Activated naive CD4-positive, alpha-beta T cell (primary cell): ENCODE measurements around the gene TCEA2.

Experiments used
- DNase-seq, 4 experiments: peaks; one replicate each; lab custom pipeline; 2025; lab: John Stamatoyannopoulos, UW

TCEA2 gene

GRCh38 chr20:64065062-64065973 lies 2.3 kb downstream of the TCEA2 start:
- peak in 1 of 4 experiments; percentile 15 for DNase-seq

- DNase-seq: peak in 1 of 4 experiments; percentile 25
These were observed 3.0 kb downstream of the TCEA2 start for GRCh38 chr20:64065974-64066343.

- no peak for DNase-seq
These were observed 4.1 kb downstream of the TCEA2 start for GRCh38 chr20:64067005-64067632.

GRCh38 chr20:64067733-64068307 lies 4.8 kb downstream of the TCEA2 start:
- no peak for DNase-seq

- DNase-seq: no peak
These were observed 5.6 kb downstream of the TCEA2 start for GRCh38 chr20:64068386-64069208.

GRCh38 chr20:64069209-64069613 lies 6.2 kb downstream of the TCEA2 start:
- DNase-seq: no peak

GRCh38 chr20:64069614-64070243 lies 6.7 kb downstream of the TCEA2 start:
- DNase-seq: peak in 1 of 4 experiments; percentile 10

- DNase-seq: no peak
These were observed 7.4 kb downstream of the TCEA2 start for GRCh38 chr20:64070244-64070993.

- DNase-seq: no peak
These were observed 8.6 kb downstream of the TCEA2 start for GRCh38 chr20:64071341-64072332.

GRCh38 chr20:64072498-64073063 lies 9.6 kb downstream of the TCEA2 start:
- no peak for DNase-seq

- DNase-seq: no peak
These were observed 10.6 kb downstream of the TCEA2 start for GRCh38 chr20:64073476-64074183.

GRCh38 chr20:64074184-64074789 lies 11.3 kb downstream of the TCEA2 start:
- DNase-seq: no peak

GRCh38 chr20:64074963-64075362 lies 12.0 kb downstream of the TCEA2 start:
- DNase-seq: no peak

GRCh38 chr20:64075556-64075955 lies 12.6 kb downstream of the TCEA2 start:
- DNase-seq: no peak

GRCh38 chr20:64076061-64076997 lies 13.3 kb downstream of the TCEA2 start:
- DNase-seq: no peak

GRCh38 chr20:64077094-64077493 lies 14.1 kb downstream of the TCEA2 start:
- peak in 1 of 4 experiments; percentile 17 for DNase-seq

- no peak for DNase-seq
These were observed 14.5 kb downstream of the TCEA2 start for GRCh38 chr20:64077541-64077875.
